ENCODE measurements around the gene UGP2.

Gene UGP2

DNA sequence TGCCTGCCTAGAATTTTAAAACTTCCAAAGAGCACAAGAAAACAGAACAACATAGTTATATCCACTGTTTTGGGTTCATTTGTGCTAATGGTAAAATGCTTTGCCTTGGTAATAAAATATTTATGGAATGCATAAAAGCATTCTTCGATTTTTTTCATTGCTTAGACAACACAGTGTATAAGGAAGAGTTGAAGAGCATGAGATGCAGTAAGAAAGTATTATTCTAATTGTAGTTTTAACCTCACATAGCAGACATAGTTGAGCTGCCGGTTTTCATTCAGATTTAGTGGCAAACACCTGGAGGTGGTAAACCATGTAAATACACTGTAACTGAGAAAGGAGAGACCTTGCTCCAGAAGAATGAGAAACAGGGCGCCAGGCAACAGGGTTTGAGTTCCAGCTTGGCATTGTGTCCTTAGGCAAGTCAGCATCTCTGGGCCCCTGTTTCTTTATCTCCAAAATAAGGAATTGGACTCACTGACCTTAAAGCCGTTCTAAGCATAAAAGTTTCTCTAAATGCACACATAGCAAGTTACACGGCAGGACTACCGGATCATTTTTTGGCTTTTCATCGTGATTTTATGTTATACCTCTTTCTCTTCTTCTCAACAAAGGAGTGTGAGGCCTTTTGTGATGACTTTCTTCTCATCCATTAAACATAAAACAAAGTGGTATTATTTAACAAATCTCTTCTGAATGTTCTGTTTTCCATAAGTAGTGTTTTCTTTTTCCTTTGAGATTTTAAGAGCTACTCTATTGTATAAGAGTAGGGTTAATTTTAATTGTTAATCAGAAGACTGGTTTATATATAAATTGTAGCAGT is 7.9 kb downstream of the UGP2 start:
- Histone ChIP-seq H3K36me3 (no peaks in the 10 kb centered on the region), H3K9me3 (no peaks in the 10 kb centered on the region), H3K27me3 (no peaks in the 10 kb centered on the region), H3K4me3 (ENCODE audit: low read depth, low read length) (no peak overlapping the region), H3K4me1 (peaks cover 2% of the 10 kb centered on the region)
- no peak for DNase-seq
- TF ChIP-seq CTCF (IDR thresholded peaks at IDR 0.05; ENCODE audit: low read depth, low read length), result no peak

GRCh38 chr2:63850204-63850571 is 8.5 kb downstream of the UGP2 start:
- TF ChIP-seq CTCF (IDR thresholded peaks at IDR 0.05; ENCODE audit: low read depth, low read length), result no peak
- H3K9me3 ChIP-seq, result no peaks in the 10 kb centered on the region
- peaks cover 2% of the 10 kb centered on the region for H3K4me1 ChIP-seq
- H3K4me3 ChIP-seq (ENCODE audit: low read depth, low read length), result no peak overlapping the region
- DNase-seq, result no peak
- H3K36me3 ChIP-seq, result no peaks in the 10 kb centered on the region
- no peaks in the 10 kb centered on the region for H3K27me3 ChIP-seq

DNA sequence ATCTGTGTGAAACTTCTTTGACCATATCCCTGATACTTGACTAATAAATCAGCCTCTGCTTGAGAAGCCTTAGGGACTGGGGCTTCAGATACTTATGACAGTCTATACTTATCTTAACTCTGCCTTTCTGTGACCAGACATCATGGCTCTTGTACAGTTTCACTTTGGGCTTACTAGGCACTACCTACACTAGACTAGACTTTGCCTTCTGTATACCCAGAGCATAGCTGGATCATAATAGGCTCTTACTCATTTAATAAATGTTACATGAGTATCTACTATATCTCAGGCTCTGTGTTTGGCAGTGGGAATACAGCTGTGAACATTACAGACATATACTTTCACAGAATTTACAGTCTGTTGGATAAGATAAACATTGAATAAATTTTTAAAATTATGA is 9.0 kb downstream of the UGP2 start:
- H3K4me1 ChIP-seq, result peaks cover 2% of the 10 kb centered on the region
- no peaks in the 10 kb centered on the region for H3K9me3 ChIP-seq
- no peak for DNase-seq
- no peak overlapping the region for H3K4me3 ChIP-seq (ENCODE audit: low read depth, low read length)
- H3K27me3 ChIP-seq, result no peaks in the 10 kb centered on the region
- no peaks in the 10 kb centered on the region for H3K36me3 ChIP-seq
- no peak for TF ChIP-seq CTCF (IDR thresholded peaks at IDR 0.05; ENCODE audit: low read depth, low read length)

GRCh38 chr2:63851691-63852311 is 10.1 kb downstream of the UGP2 start:
- Histone ChIP-seq H3K4me3 (ENCODE audit: low read depth, low read length) (no peak overlapping the region), H3K36me3 (no peaks in the 10 kb centered on the region), H3K9me3 (no peaks in the 10 kb centered on the region), H3K27me3 (no peaks in the 10 kb centered on the region), H3K4me1 (no peaks in the 10 kb centered on the region)
- no peak for TF ChIP-seq CTCF (IDR thresholded peaks at IDR 0.05; ENCODE audit: low read depth, low read length)
- no peak for DNase-seq

DNA sequence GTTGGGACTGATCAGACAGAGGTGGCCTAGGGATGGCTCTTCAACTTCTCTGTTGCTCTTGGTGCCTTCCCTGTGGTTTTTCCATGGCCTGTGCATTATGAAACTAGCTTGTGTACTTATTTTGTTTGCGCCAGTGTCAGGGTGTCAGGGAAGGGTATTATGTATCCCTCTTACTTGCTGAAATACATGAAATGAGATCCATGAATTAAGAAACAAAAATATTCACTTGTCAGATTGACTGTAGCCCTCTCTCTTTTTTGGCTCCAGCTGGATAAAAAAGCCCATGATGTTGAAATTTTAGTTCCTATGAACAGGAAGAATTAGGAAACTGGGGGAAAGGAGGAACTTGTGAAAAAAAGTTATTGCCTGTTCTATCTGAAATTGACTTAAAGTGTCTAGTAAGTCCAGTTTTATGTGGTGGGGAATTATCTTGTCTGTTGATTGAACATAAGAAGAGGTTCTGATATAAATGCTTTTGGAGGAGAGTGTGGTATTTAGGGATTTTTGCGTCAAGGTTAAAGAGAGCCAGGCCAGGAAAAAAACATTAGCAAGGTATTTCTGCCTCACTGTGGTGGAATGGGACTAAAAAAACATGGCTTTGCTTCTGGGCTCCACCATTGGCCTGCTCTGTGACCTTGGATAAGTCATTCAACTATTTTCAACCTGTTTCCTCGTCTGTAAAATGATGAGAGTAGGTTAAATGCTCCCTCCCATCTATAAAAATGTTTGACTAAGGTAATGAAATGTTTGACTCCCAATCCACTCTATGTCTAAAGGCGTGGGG is 12.0 kb downstream of the UGP2 start:
- Histone ChIP-seq H3K9me3 (no peaks in the 10 kb centered on the region), H3K36me3 (no peaks in the 10 kb centered on the region), H3K4me3 (ENCODE audit: low read depth, low read length) (no peak overlapping the region), H3K27me3 (no peaks in the 10 kb centered on the region), H3K4me1 (no peaks in the 10 kb centered on the region)
- no peak for TF ChIP-seq CTCF (IDR thresholded peaks at IDR 0.05; ENCODE audit: low read depth, low read length)
- no peak for DNase-seq
